ENCODE data around the gene CASS4. TPM values are rescaled to one million over a fixed set of nuclear protein-coding genes. Genes with fewer than 3 reads are reported as not detected.

Gene CASS4
- total RNA-seq, 1 donor from 2014 or later: 4.7 TPM

- H3K27ac Mint-ChIP-seq: peak overlapping the region; percentile 89
- peak overlapping the region; percentile 54 for H3K4me3 Mint-ChIP-seq (ENCODE audit: low read depth)
- no peaks in the 10 kb centered on the region for H3K27me3 Mint-ChIP-seq (ENCODE audit: low read depth)
- peaks cover 40% of the 10 kb centered on the region for H3K36me3 Mint-ChIP-seq (ENCODE audit: low read depth)
- H3K4me1 Mint-ChIP-seq (ENCODE audit: low read depth): peaks cover 47% of the 10 kb centered on the region
- H3K9me3 Mint-ChIP-seq: no peaks in the 10 kb centered on the region
- intact Hi-C loops (cut with micrococcal nuclease): loop anchor here (1.0 kb wide), 1 partner anchor 11 kb away; no protein-coding TSS in a partner anchor
- no peak for DNase-seq (ENCODE audit: low spot score)
Observed at GRCh38 chr20:56429502-56429901, 17.4 kb downstream of the CASS4 start.

- H3K9me3 Mint-ChIP-seq: no peaks in the 10 kb centered on the region
- H3K4me1 Mint-ChIP-seq (ENCODE audit: low read depth): peaks cover 48% of the 10 kb centered on the region
- H3K27ac Mint-ChIP-seq: peak overlapping the region; percentile 89
- peaks cover 42% of the 10 kb centered on the region for H3K36me3 Mint-ChIP-seq (ENCODE audit: low read depth)
- intact Hi-C loops (cut with micrococcal nuclease): loop anchor here (1.0 kb wide), 1 partner anchor 10 kb away; no protein-coding TSS in a partner anchor
- peak overlapping the region; percentile 54 for H3K4me3 Mint-ChIP-seq (ENCODE audit: low read depth)
- DNase-seq (ENCODE audit: low spot score): no peak
- no peaks in the 10 kb centered on the region for H3K27me3 Mint-ChIP-seq (ENCODE audit: low read depth)
Observed at GRCh38 chr20:56429941-56430340, 17.9 kb downstream of the CASS4 start.

GRCh38 chr20:56430461-56430860, 18.4 kb downstream of the CASS4 start:
- intact Hi-C loops (cut with micrococcal nuclease): no loop called here
- no peak for DNase-seq (ENCODE audit: low spot score)
- peaks cover 43% of the 10 kb centered on the region for H3K36me3 Mint-ChIP-seq (ENCODE audit: low read depth)
- H3K4me3 Mint-ChIP-seq (ENCODE audit: low read depth): no peak overlapping the region
- no peaks in the 10 kb centered on the region for H3K9me3 Mint-ChIP-seq
- H3K4me1 Mint-ChIP-seq (ENCODE audit: low read depth): peaks cover 49% of the 10 kb centered on the region
- H3K27me3 Mint-ChIP-seq (ENCODE audit: low read depth): no peaks in the 10 kb centered on the region
- H3K27ac Mint-ChIP-seq: no peak overlapping the region

- H3K27me3 Mint-ChIP-seq (ENCODE audit: low read depth): no peaks in the 10 kb centered on the region
Observed at GRCh38 chr20:56430957-56431356, 18.9 kb downstream of the CASS4 start.

GRCh38 chr20:56431471-56431870, 19.4 kb downstream of the CASS4 start:
- H3K27me3 Mint-ChIP-seq (ENCODE audit: low read depth): no peaks in the 10 kb centered on the region
- no peak overlapping the region for H3K4me3 Mint-ChIP-seq (ENCODE audit: low read depth)
- no peak for DNase-seq (ENCODE audit: low spot score)
- no peak overlapping the region for H3K27ac Mint-ChIP-seq
- peaks cover 43% of the 10 kb centered on the region for H3K36me3 Mint-ChIP-seq (ENCODE audit: low read depth)
- no peaks in the 10 kb centered on the region for H3K9me3 Mint-ChIP-seq
- intact Hi-C loops (cut with micrococcal nuclease): no loop called here
- peaks cover 46% of the 10 kb centered on the region for H3K4me1 Mint-ChIP-seq (ENCODE audit: low read depth)

More at GRCh38 chr20:56430957-56431356, 18.9 kb downstream of the CASS4 start:
- no peaks in the 10 kb centered on the region for H3K9me3 Mint-ChIP-seq
- no peak for DNase-seq (ENCODE audit: low spot score)
- peaks cover 43% of the 10 kb centered on the region for H3K36me3 Mint-ChIP-seq (ENCODE audit: low read depth)
- intact Hi-C loops (cut with micrococcal nuclease): no loop called here
- peaks cover 47% of the 10 kb centered on the region for H3K4me1 Mint-ChIP-seq (ENCODE audit: low read depth)
- H3K4me3 Mint-ChIP-seq (ENCODE audit: low read depth): no peak overlapping the region
- no peak overlapping the region for H3K27ac Mint-ChIP-seq

GRCh38 chr20:56433221-56433879, 21.3 kb downstream of the CASS4 start:
- Mint-ChIP-seq H3K27ac (peak overlapping the region; percentile 51), H3K9me3 (no peaks in the 10 kb centered on the region), H3K27me3 (ENCODE audit: low read depth) (no peaks in the 10 kb centered on the region), H3K36me3 (ENCODE audit: low read depth) (peaks cover 42% of the 10 kb centered on the region), H3K4me3 (ENCODE audit: low read depth) (no peak overlapping the region), H3K4me1 (ENCODE audit: low read depth) (peaks cover 39% of the 10 kb centered on the region)
- no peak for DNase-seq (ENCODE audit: low spot score)
- intact Hi-C loops (cut with micrococcal nuclease): no loop called here

GRCh38 chr20:56433880-56434255, 21.8 kb downstream of the CASS4 start:
- Mint-ChIP-seq H3K36me3 (ENCODE audit: low read depth) (peaks cover 42% of the 10 kb centered on the region), H3K4me1 (ENCODE audit: low read depth) (peaks cover 42% of the 10 kb centered on the region), H3K9me3 (no peaks in the 10 kb centered on the region), H3K4me3 (ENCODE audit: low read depth) (no peak overlapping the region), H3K27ac (peak overlapping the region; percentile 51), H3K27me3 (ENCODE audit: low read depth) (no peaks in the 10 kb centered on the region)
- no peak for DNase-seq (ENCODE audit: low spot score)
- intact Hi-C loops (cut with micrococcal nuclease): no loop called here

GRCh38 chr20:56437196-56437960, 25.3 kb downstream of the CASS4 start:
- Mint-ChIP-seq H3K4me1 (ENCODE audit: low read depth) (peaks cover 44% of the 10 kb centered on the region), H3K27ac (peak overlapping the region; percentile 6), H3K9me3 (no peaks in the 10 kb centered on the region), H3K27me3 (ENCODE audit: low read depth) (no peaks in the 10 kb centered on the region), H3K36me3 (ENCODE audit: low read depth) (peaks cover 38% of the 10 kb centered on the region), H3K4me3 (ENCODE audit: low read depth) (no peak overlapping the region)
- no peak for DNase-seq (ENCODE audit: low spot score)
- intact Hi-C loops (cut with micrococcal nuclease): no loop called here

GRCh38 chr20:56438284-56438683, 26.2 kb downstream of the CASS4 start:
- no peaks in the 10 kb centered on the region for H3K27me3 Mint-ChIP-seq (ENCODE audit: low read depth)
- intact Hi-C loops (cut with micrococcal nuclease): no loop called here
- no peaks in the 10 kb centered on the region for H3K9me3 Mint-ChIP-seq
- peak overlapping the region; percentile 56 for H3K27ac Mint-ChIP-seq
- H3K4me1 Mint-ChIP-seq (ENCODE audit: low read depth): peaks cover 46% of the 10 kb centered on the region
- no peak overlapping the region for H3K4me3 Mint-ChIP-seq (ENCODE audit: low read depth)
- peaks cover 36% of the 10 kb centered on the region for H3K36me3 Mint-ChIP-seq (ENCODE audit: low read depth)
- no peak for DNase-seq (ENCODE audit: low spot score)

GRCh38 chr20:56439771-56440291, 27.8 kb downstream of the CASS4 start:
- Mint-ChIP-seq H3K4me1 (ENCODE audit: low read depth) (peaks cover 39% of the 10 kb centered on the region), H3K36me3 (ENCODE audit: low read depth) (peaks cover 37% of the 10 kb centered on the region), H3K9me3 (no peaks in the 10 kb centered on the region), H3K27ac (peak overlapping the region; percentile 95), H3K27me3 (ENCODE audit: low read depth) (no peaks in the 10 kb centered on the region), H3K4me3 (ENCODE audit: low read depth) (peak overlapping the region; percentile 65)
- intact Hi-C loops (cut with micrococcal nuclease): loop anchor here (1.0 to 2.0 kb wide), 4 partner anchors 11 to 29 kb away; partner anchors contain the start of gene RTF2
- no peak for DNase-seq (ENCODE audit: low spot score)

- Mint-ChIP-seq H3K4me1 (ENCODE audit: low read depth) (peaks cover 36% of the 10 kb centered on the region), H3K36me3 (ENCODE audit: low read depth) (peaks cover 35% of the 10 kb centered on the region), H3K27me3 (ENCODE audit: low read depth) (no peaks in the 10 kb centered on the region), H3K27ac (peak overlapping the region; percentile 95), H3K4me3 (ENCODE audit: low read depth) (peak overlapping the region; percentile 65), H3K9me3 (no peaks in the 10 kb centered on the region)
- intact Hi-C loops (cut with micrococcal nuclease): loop anchor here (1.0 to 2.0 kb wide), 4 partner anchors 11 to 28 kb away; partner anchors contain the start of gene RTF2
- peak; percentile 48 for DNase-seq (ENCODE audit: low spot score)
Observed at GRCh38 chr20:56440346-56441007, 28.4 kb downstream of the CASS4 start.

GRCh38 chr20:56442389-56443365, 30.6 kb downstream of the CASS4 start:
- Mint-ChIP-seq H3K36me3 (ENCODE audit: low read depth) (peaks cover 36% of the 10 kb centered on the region), H3K4me1 (ENCODE audit: low read depth) (peaks cover 36% of the 10 kb centered on the region), H3K9me3 (no peaks in the 10 kb centered on the region), H3K4me3 (ENCODE audit: low read depth) (no peak overlapping the region), H3K27me3 (ENCODE audit: low read depth) (no peaks in the 10 kb centered on the region), H3K27ac (peak overlapping the region; percentile 75)
- intact Hi-C loops (cut with micrococcal nuclease): no loop called here
- DNase-seq (ENCODE audit: low spot score): no peak

Measured in activated T-helper 2 cell treated with anti-CD3 and anti-CD28 coated beads, Interferon-gamma antibody, Interleukin-2, Interleukin-4, amounts not matched to agents 10 μg/mL and 5 μg/mL and 100 μg/mL, durations not matched to agents 14 hours and 24 hours and 36 hours (primary cell).